Adrenal gland (tissue), 12 donors: ENCODE data around the gene ZNF236. TPM values are rescaled to one million over a fixed set of nuclear protein-coding genes. Genes with fewer than 3 reads are reported as not detected.

Source experiments
- DNase-seq, 7 donors: peaks; one replicate each; pipeline ENCODE4 v3.0.0-alpha.2; 2019 to 2020
- H3K27ac ChIP-seq, 5 donors: fragments of 200-600 bp; sonication (generic) in 4 of 5; 1 replicate in 3 of 5; 2 replicates in 2 of 5; pipeline versions ENCODE4 v1.5.1 to v1.8.0; 2016 to 2020; ENCODE audit warnings: mild to moderate bottlenecking in 1 of 5
- H3K27me3 ChIP-seq: fragments of 200-600 bp; 2 replicates; pipeline ENCODE4 v1.8.0; 2021
- H3K36me3 ChIP-seq, 2 donors: fragments of 200-600 bp; replicated peaks in 1 of 2; 1 replicate in 1 of 2; 2 replicates in 1 of 2; pipeline versions ENCODE4 v1.5.1 to v1.8.0; 2018 to 2022
- H3K4me1 ChIP-seq, 2 donors: fragments of 200-600 bp; replicated peaks in 1 of 2; 1 replicate in 1 of 2; 2 replicates in 1 of 2; pipeline versions ENCODE4 v1.5.1 to v1.8.0; 2018 to 2021
- H3K4me3 ChIP-seq, 4 donors: fragments of 200-600 bp; sonication (generic) in 3 of 4; one replicate each; pipeline ENCODE4 v1.5.1; 2016 to 2018
- H3K9me3 ChIP-seq, 3 donors: fragments of 200-600 bp; sonication (generic) in 1 of 3; replicated peaks in 1 of 3; 1 replicate in 2 of 3; 2 replicates in 1 of 3; pipeline versions ENCODE4 v1.5.1 to v1.8.0; 2016 to 2021
- CTCF ChIP-seq, 6 experiments: fragments of 450-650 bp in 4 of 6; fragments of 200-600 bp in 2 of 6; sonication (generic) in 1 of 6; IDR thresholded peaks; 1 replicate in 5 of 6; 2 replicates in 1 of 6; pipeline versions ENCODE4 v1.5.1 to v1.8.0; 2016 to 2021; ENCODE audit warnings: antibody characterized with exemption in 6 of 6, mild to moderate bottlenecking in 2 of 6, moderate library complexity in 1 of 6
- POLR2A ChIP-seq, 2 donors: fragments of 450-650 bp; IDR thresholded peaks; one replicate each; pipeline ENCODE4 v1.6.1; 2017; ENCODE audit warnings: antibody characterized with exemption in 2 of 2, mild to moderate bottlenecking in 2 of 2, moderate library complexity in 1 of 2
- WGBS, 4 donors: extraction: QIAGEN DNeasy Blood & Tissue Kit in 2 of 4; methylation state at CpG; one replicate each; pipeline versions ENCODE4 v1.1.5 to v1.1.7; 2013 to 2017; 5-methylcytosine and 5-hydroxymethylcytosine counted together
- intact Hi-C, 2 donors: fragments of 100-400 bp; cut with DNase I; formaldehyde crosslinking; loops; one replicate each; pipeline versions ENCODE4 v1.14.1 to v1.15.0; 2022 to 2023
- polyA plus RNA-seq, 3 donors: library from polyadenylated mRNA; stranded (reverse); fragments of 200-250 nt in 2 of 3; fragments of 350-450 nt in 1 of 3; fragmentation: Illumina TruSeq in 1 of 3; extraction: RNeasy Lipid Tissue Mini Kit (QIAGEN cat#74804) in 1 of 3; gene quantifications; one replicate each; pipeline ENCODE4 v1.2.3, GENCODE V29; 2013 to 2014
- total RNA-seq, 9 donors: library from RNA; depleted of rRNA in 4 of 9; stranded (reverse); fragments of >200 nt in 4 of 9; fragments of 120-200 nt in 1 of 9; fragmentation: NEBNext Ultra II Directional in 1 of 9; extraction: Animal tissue kit (Norgen Biotek cat#: 25700) in 1 of 9; gene quantifications; one replicate each; pipeline versions ENCODE4 v1.1.0 to v1.2.4, GENCODE V29; 2013 to 2023
- donor health status: healthy with polysubstance abuse.
- donor health status: Bipolar disorder and iron deficiency.
- donor health status: DM: yes; HTN: yes; CAD: no.
- donor health status: DM: no; HTN: no; CAD: no.
- donor health status: DM: no; HTN: no; CAD: no.
- donor health status: DM: yes; HTN: yes; CAD: no.

ZNF236 gene
- total and polyA plus RNA-seq, 12 donors = 2.7 to 35.2 (median 8.1) TPM

- DNase-seq = peak in 1 of 7 donors; percentile 8
- H3K4me1 ChIP-seq = peaks cover 0 to 6% of the 10 kb centered on the region in 2 donors
- no peak overlapping the region for H3K4me3 ChIP-seq
- 78 to 88% (median 80%) methylated on average over 21 to 23 of the region's 23 CpGs for WGBS, 4 donors
- H3K9me3 ChIP-seq = no peaks in the 10 kb centered on the region
- intact Hi-C loops = loop anchor here (5.0 to 10.0 kb wide), 2 partner anchors 176 to 179 kb away; no protein-coding TSS in a partner anchor
- H3K36me3 ChIP-seq = no peaks in the 10 kb centered on the region
- no peak for TF ChIP-seq CTCF (IDR thresholded peaks at IDR 0.05)
- TF ChIP-seq POLR2A (IDR thresholded peaks at IDR 0.05) = no peak
- no peak overlapping the region for H3K27ac ChIP-seq
- no peaks in the 10 kb centered on the region for H3K27me3 ChIP-seq
These were observed 158.5 kb downstream of the ZNF236 start for GRCh38 chr18:76980663-76981395.

- TF ChIP-seq POLR2A (IDR thresholded peaks at IDR 0.05) (no peak), CTCF (IDR thresholded peaks at IDR 0.05) (no peak)
- H3K36me3 ChIP-seq = no peaks in the 10 kb centered on the region
- no peaks in the 10 kb centered on the region for H3K9me3 ChIP-seq
- H3K4me1 ChIP-seq = peaks cover 0 to 6% of the 10 kb centered on the region in 2 donors
- intact Hi-C loops = loop anchor here (5.0 to 10.0 kb wide), 2 partner anchors 177 to 179 kb away; no protein-coding TSS in a partner anchor
- no peak overlapping the region for H3K27ac ChIP-seq
- DNase-seq = peak in 1 of 7 donors; percentile 12
- WGBS, 4 donors = 68 to 78% (median 74%) methylated on average over 10 to 13 of the region's 13 CpGs
- no peaks in the 10 kb centered on the region for H3K27me3 ChIP-seq
- no peak overlapping the region for H3K4me3 ChIP-seq
These were observed 159.1 kb downstream of the ZNF236 start for GRCh38 chr18:76981396-76981968.

- Histone ChIP-seq H3K9me3 (no peaks in the 10 kb centered on the region), H3K36me3 (no peaks in the 10 kb centered on the region), H3K4me3 (no peak overlapping the region), H3K27ac (no peak overlapping the region), H3K27me3 (no peaks in the 10 kb centered on the region), H3K4me1 (peaks cover 0 to 6% of the 10 kb centered on the region in 2 donors)
- TF ChIP-seq POLR2A (IDR thresholded peaks at IDR 0.05) (no peak), CTCF (IDR thresholded peaks at IDR 0.05) (no peak)
- WGBS, 4 donors = 78 to 89% (median 79%) methylated on average over 5 of the region's 5 CpGs
- intact Hi-C loops = loop anchor here (5.0 to 10.0 kb wide), 2 partner anchors 177 to 180 kb away; no protein-coding TSS in a partner anchor
- peak in 1 of 7 donors; percentile 6 for DNase-seq
These were observed 159.7 kb downstream of the ZNF236 start for GRCh38 chr18:76982038-76982437.

- no peak overlapping the region for H3K4me3 ChIP-seq
- H3K27ac ChIP-seq = no peak overlapping the region
- H3K4me1 ChIP-seq = peaks cover 0 to 6% of the 10 kb centered on the region in 2 donors
- TF ChIP-seq CTCF (IDR thresholded peaks at IDR 0.05) (peak; percentile 81 to 92 (median 88)), POLR2A (IDR thresholded peaks at IDR 0.05) (no peak)
- no peaks in the 10 kb centered on the region for H3K36me3 ChIP-seq
- DNase-seq = peak; percentile 83 to 93 (median 89)
- no peaks in the 10 kb centered on the region for H3K27me3 ChIP-seq
- intact Hi-C loops = loop anchor here (5.0 to 10.0 kb wide), 2 partner anchors 178 to 181 kb away; no protein-coding TSS in a partner anchor
- H3K9me3 ChIP-seq = no peaks in the 10 kb centered on the region
- 2 to 11% (median 10%) methylated on average over 8 to 15 of the region's 15 CpGs for WGBS, 4 donors
These were observed 160.7 kb downstream of the ZNF236 start for GRCh38 chr18:76982841-76983583.
